SK-N-SH (cell line): ENCODE data around the gene XXYLT1.

ENCODE experiments used
- CHD2 ChIP-seq: fragments of 150-350 bp; IDR thresholded peaks from 2 replicates; pipeline ENCODE4 v1.6.1; 2018; ENCODE audit warnings: low read length; ENCODE audit not compliant: partially characterized antibody
- CTCF ChIP-seq: fragments of 200-600 bp; sonication (generic); IDR thresholded peaks from 2 replicates; pipeline ENCODE4 v1.6.1; 2017; ENCODE audit warnings: antibody characterized with exemption, mild to moderate bottlenecking, moderate library complexity
- EZH2phosphoT487 ChIP-seq: fragments of 200-600 bp; sonication (generic); IDR thresholded peaks from 2 replicates; pipeline ENCODE4 v1.6.1; 2017; ENCODE audit warnings: low read depth, mixed run types, mild to moderate bottlenecking, antibody characterized with exemption, moderate library complexity, borderline replicate concordance
- GABPA ChIP-seq: IDR thresholded peaks from 2 replicates; pipeline ENCODE4 v1.4.0; 2012; ENCODE audit warnings: low read depth, mild to moderate bottlenecking
- MEF2A ChIP-seq: IDR thresholded peaks from 2 replicates; pipeline ENCODE4 v1.4.0; 2012; ENCODE audit warnings: low read depth, borderline replicate concordance
- MXI1 ChIP-seq: IDR thresholded peaks from 2 replicates; pipeline ENCODE4 v1.6.1; 2012; ENCODE audit warnings: mild to moderate bottlenecking, low read depth, low read length, improper control_type of control experiment
- RFX5 ChIP-seq: IDR thresholded peaks from 2 replicates; pipeline ENCODE4 v1.6.1; 2012; ENCODE audit warnings: mild to moderate bottlenecking, improper control_type of control experiment, low read length
- SMC3 ChIP-seq: IDR thresholded peaks from 2 replicates; pipeline ENCODE4 v1.6.1; 2012; ENCODE audit warnings: low read depth, low read length, improper control_type of control experiment
- USF1 ChIP-seq: IDR thresholded peaks from 2 replicates; pipeline ENCODE4 v1.4.0; 2012; ENCODE audit warnings: low read depth, borderline replicate concordance
- USF2 ChIP-seq: fragments of 150-350 bp; IDR thresholded peaks from 2 replicates; pipeline ENCODE4 v1.6.1; 2017; ENCODE audit warnings: antibody characterized with exemption, low read length, low read depth, borderline replicate concordance

- TF ChIP-seq CTCF (no peak), USF1 (no peak), USF2 (no peak), RFX5 (no peak), GABPA (no peak), MXI1 (no peak), MEF2A (no peak), CHD2 (no peak), SMC3 (no peak), EZH2phosphoT487 (no peak)
These were observed 111.7 kb downstream of the XXYLT1 start for GRCh38 chr3:195159117-195159813.
